HG03103 (cell line): Measurements from ENCODE around the gene DNM1.

Experiments used
- ATAC-seq: cut with Tn5 transposase; IDR thresholded peaks from one replicate; pipeline ENCODE4 v1.9.1; 2021; ENCODE audit warnings: low read depth; ENCODE audit not compliant: unreplicated experiment

Gene DNM1

DNA sequence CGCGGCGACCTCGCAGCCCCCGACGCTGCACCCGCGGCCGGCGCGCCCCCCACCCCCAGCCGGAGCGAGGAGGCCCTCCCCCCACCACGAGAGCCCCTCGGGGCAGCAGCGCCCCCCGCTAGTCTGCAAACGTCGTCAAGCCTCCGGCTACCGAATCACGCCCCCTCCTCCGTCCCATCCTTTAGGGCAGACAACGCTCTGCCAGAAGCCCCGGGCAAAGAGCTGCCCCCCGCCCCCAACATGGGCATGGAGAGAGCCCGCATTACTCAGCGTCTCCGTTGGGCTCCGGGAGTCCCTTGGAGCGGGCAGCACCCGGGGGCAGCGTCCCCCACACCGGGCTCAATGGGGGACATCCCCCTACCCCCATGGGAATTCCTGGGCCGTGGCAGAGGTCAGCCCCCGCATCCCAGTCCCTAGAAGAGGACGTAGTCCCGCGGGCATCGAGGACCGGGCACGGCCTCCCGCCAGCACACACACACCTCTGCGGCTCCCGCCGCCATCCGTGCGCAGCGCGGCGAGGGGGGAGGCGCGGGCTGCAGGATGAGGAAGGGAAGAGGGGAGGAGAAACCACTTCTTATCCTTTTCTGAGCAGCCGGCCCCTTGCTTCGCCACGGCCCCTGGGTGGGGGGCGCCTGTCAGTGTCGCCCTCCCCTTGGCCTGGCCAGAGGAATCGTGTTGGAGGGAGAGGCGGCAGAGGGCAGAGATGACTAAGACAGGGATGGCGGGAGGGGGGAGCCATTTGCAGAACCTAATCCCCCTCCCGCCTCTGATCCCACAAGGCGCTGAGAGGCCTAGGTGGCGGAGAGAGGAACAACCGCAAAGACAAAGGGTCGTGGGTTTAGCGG is 750 bp downstream of the DNM1 start:
- ATAC-seq, result no peak

DNA sequence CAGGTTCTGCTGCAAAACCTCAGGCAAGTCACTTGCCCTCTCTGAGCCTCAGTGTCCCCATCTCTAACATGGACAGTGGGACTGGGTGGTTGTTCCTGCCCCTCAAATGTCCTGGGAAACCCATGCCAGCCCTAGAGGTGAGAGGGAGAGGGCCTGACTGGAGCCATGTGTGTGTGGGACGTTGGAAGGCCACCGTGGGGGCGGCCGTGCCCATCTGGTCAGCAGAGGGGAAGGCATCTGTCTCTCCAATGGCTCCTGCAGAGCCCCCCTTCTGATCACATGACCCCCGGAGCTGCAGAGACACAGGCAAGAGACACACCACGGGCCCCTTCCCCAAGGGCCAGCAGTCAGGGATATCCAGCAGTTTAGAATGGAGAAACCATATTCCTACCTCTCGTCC is 1.7 kb downstream of the DNM1 start:
- no peak for ATAC-seq

DNA sequence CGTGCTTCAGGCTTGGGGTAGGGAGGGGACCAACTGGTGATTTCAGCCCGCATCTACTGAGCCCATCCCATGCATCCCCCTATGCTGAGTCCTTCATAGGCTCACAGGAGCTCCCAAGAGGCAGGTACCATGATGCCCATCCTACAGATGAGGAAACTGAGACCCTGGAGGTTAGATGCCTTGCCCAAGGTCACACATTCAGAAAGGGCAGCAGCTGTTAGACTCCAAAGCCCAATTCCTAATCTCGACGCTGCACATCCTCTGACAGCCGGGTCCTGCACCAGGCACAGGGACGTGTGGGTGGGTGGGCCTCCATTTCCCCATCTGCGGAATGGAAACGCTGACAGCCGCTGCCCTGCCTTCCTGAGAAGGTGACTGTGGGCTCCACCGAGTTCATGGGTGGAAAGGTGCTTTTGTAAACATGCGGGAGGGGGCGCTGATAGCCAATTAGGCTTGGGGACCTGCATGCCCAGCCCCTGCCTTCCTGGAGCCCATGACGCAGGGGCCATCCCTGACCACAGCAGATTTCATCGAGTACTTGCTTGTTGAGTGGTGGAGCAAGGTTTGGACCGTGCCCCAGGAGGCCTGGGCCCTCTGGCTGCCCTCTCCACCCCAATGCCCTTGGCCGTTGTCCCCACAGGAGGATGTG is 2.2 kb downstream of the DNM1 start:
- no peak for ATAC-seq

DNA sequence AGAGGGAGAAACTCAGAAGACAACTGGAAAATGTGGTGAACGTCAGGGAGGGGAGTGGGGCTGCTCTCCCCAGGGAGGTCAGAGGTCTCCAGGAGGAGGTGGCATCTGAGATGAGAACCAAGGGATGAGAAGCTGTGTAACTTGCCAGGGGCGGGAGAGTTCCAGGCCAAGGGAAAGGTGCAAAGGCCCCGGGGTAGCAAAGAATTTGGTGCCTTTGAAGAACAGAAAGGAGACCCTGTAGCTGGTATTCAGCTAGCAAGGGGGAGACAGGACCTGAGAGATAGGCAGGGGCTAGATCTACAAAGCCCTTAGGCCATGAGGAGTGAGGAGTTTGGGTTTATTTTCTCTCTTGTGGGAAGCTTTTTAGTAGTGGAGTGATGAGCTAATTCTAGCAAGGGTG is 3.3 kb downstream of the DNM1 start:
- ATAC-seq, result no peak

DNA sequence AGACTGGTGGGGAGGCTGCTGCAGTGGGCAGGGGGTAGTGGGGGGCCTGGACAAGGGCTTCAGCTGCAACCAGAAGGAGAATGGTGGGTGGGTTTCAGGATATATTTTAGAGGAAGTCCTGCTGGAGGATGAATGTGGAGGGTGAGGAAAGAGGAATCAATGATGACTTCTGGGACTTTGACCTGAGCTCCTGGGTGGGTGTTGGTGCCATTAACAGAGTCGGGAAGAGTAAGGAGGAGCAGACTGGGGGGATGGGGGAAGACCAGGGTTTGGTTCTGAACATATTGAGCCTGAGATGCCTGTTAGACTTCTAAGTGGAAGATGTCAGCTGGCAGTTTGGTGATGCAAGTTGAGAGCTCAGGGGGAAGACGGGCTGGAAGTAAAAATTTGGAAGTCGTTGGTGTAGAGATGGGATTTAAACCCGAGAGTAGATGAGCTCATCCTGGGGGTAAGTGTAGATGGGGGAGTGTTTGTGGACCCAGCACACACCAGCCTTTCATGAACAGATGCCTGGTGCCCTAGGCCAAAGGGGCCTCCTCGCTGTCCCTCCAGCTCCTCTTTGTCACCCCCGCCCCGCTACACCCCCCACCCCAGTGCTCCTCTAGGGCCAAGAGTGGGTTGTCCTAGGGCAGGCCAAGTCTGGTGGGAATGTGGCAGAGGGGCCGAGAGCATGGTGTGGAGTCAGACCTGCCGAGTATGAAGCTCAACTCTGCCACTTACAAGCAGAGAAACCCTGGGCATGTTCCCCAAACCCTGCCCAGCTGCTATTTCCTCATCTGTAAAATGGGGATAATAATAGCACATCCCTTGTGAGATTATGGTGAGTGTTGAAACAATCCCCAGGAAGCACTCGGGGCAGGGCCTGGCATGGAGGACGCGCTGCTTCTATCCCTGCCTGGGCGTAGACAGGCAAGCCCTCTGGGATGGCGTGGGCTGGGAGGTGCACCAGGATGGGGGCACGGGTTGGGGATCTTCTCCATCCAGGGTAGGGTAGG is 4.0 kb downstream of the DNM1 start:
- no peak for ATAC-seq

DNA sequence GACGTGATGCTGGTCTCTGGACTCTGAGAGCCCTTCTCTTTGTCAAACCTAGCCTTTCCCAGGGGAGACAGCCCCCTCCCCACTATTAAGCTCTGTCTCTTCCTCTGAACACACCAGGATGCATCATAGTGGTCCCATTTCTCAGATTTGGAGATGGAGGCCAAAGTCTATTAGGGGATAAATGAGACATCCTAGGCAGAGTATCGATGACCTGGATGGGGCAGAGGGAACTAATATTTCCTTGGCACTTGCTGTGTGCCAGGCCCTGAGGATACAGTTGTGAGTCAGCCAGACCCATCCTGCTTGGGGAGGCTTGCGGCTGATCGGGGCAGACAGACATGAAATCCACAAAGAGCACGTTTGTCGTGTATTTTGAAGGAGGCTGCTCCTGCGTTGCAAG is 5.2 kb downstream of the DNM1 start:
- ATAC-seq, result no peak

DNA sequence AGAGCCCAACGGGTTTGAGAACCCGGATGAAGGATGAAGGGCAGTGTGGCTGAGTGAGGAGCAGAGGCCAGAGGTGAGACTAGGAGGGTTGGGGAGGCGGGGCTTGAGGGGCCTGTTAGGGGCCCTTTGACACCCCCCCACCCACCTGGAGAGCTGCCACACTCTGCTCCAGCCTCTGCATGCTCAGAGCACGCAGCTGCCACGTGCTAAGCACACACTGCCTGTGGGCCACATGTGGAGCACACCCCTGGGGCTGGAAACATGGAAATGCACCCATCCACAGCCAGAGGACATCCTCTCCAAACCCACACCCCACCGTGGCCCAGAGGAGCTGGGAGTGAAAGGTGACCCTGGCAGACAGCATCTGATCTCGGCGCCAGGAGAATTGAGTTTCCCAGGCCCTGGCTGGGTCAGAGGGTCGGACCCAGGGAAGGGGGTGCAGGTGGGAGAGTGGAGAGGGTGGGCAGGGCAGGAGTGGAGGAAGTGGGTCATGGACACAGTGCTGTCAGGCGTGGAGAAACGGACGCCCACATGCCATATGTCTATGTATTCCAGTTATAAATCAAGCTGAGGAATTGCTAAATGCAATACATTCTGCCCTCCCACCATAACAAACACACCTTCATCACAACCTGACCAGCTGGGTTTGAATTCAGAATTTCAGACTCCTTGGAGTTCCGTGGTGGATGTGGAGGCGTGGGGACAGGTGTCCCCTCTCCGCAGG is 5.9 kb downstream of the DNM1 start:
- ATAC-seq, result no peak

DNA sequence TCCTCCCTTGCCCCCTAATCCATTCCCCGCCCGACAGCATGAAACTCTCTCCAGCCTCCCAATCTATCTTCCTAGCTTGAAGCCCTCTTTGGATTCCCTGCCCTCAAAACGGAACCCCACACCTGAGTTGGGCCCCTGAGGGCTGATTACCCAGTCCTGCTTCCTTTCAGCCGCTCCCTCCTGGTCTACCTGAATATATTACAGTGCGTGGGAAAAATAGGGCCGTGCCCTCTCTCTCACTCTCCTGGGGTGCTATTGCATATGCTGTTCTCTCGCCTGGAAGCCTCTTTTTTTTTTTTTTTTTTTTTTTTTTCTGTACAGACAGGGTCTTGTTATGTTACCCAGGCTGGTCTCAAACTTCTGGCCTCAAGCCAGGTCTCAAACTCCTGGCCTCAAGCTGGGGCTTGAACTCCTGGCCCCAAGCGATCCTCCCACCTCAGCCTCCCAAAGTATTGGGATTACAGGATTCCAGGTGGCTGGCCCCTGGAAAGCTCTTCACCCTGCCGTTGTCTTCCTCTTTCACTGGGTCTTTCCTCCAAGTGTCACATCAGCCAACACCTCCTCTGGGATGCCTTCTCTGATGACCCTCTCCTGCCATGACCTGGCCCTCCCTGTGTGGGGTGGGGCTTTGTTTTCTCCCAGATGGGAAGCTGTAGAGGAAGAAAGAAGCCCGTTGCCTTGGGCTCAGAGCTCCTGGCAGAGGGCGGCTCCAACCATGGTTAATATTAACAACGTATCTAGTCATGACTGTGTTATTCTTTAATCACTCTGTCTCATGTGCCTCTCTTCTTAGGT is 8.2 kb downstream of the DNM1 start:
- no peak for ATAC-seq

DNA sequence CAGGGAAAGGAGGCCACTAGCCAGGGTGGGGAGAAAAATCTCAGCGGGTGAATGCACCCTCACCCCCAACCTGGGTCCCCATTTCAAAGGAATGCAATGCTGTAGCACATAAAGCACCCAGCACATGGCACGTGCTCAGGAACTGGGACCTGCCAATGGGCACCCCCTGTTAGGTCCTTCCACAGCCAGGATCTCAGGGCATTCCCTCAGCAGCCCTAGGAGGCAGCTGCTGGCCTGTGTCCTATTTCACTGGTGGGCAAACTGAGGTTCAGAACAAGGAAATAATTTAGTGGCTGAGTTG is 8.8 kb downstream of the DNM1 start:
- ATAC-seq, result no peak

DNA sequence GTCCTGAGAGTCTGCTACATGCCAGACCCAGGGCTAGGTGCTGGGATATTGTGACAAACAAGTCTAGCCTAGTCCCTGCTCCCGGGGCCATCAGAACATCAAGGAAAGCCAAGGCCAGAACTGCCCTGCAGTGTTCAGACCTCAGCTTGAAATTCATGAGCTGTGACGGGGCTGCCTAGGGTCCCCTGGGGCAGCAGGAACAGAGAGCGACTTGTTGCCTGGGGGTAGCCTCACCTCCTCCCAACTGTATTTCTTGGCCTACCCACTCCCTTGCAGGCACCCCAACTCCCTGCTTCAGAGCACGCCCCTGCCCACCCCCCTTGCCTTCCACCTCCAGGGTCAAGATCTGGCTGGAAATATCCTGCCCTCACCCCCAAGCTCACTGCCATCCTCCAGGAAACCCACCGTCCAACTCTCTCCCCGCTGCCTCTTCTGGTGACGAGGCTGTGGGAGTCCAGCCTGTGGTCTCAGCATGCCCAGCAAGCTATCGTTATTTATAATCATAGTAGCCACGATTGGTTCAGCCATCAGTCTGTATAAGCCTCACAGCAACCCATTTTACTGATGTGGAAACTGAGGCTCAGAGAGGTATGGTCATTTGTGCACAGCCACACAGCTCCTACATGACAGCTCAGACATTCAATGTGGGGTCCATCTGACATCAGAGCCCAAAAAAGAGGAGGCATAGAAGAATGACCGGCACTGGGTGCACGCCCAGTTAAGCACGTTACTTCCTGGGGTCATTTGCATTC is 10.7 kb downstream of the DNM1 start:
- no peak for ATAC-seq

DNA sequence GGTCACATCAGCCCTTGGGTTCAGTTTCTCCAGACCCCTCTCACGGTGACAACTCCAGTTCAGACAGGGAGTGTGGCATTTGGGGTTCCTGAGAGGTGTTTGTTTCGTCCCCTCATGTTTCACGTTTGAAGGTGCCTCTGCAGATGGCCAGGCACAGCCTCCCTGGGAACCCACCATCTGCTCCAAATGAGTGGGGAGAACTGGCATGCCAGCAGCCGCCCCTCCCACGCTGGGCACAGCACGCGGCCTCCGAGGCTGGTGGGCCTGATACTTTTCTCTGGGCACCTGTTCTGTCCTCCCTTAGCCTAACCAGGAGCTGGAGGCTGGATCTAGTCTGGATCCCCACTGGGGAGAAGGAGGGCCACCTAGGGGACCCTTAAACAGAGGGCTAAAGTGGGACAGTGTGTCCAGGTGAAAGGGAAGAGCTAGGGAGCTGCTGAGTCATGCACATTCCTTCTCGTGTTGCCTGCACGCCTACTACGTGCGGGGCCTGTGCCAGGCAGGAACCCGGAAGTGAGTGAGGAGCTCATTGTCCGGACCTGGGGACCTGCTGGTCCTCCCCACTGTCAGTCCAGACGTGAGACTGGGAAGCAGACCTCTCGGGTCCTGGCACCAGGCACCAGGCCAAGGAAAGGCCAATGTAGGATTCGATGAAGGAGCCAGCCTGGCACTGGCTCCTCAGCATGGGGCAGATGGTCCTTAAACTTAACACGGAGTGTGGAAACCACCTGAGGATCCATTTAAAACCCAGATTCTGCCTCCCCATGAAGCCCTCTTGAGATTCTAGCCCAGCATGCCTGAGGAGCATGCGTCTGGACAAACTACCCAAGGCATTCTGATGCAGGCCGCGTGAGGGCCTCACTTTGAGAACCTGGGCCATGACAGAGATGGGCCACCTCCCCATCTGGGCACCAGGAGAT is 11.7 kb downstream of the DNM1 start:
- ATAC-seq, result no peak

DNA sequence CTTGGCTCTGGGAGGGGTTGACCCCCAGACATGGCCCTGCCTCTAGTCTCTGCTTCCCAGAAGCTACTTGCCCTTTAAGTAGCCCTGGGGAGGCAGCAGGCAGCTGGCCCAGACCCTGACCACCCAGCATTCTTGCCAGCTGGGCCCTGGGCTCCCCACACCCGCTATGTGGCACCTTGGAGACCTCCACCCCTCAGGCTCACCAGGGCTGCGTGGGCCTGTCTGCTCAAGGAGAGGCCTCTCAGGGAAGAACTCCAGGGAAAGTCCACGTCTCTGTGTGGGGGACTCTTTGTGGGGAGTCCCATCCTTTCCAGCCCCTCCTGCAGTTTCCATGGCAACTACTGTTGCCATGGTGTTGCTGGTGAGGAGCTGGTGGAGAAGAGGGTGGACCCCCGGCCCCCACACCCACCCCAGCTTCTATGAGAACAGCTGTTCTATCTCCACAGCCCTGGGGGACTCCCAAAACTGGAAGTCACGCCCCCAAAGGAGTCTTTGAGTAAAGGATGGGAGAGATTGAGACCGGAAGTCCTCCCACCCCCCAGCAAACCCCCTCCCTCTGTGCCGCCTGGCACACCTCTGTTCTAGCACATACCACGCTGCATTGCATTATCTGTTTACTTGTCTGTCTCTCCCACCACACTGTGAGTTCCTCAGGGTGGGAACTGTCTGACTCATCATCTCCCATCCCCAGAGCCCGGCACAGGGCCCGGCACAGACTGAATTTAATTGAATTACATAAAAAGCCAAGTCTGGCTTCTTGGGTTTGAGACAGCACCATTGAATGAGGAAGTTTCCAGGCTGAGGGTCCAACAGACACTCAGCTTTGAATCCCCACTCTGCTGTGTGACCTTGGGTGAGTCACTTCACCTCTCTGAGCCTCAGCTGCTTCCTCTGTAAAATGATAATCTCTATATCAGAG is 12.6 kb downstream of the DNM1 start:
- ATAC-seq, result no peak

DNA sequence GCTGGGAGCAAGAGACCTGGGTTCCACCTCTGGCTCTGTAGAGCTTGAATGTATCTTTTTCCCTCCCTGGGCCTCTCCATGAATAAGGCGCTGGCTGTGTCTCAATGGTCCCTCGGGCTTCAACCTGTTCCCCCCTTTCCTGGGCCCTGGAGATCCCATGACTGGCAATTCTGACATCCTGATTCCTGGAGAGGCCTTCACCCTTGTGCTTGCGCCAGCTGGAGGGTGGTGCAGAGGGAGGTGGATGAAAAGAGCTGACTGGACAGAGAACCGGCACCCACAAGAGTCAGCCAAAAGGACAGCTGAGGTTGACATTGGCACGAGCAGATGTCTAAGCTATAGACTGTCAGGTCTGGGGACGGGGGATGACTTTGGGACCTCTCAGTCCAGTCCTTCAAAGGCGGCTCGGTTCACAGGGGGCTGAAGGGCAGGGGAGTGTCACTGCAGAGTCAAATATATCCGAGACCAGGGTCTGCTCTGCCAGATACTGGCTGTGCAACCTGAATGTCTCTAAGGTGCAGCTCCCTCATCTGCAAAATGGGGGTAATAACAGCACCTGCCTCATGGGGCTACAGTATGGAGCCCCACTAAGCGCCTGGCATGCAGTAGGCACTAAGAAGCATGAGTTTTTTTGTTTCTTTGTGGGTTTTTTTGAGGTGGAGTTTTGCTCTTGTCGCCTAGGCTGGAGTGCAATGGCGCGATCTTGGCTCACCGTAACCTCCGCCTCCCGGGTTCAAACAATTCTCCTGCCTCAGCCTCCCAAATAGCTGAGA is 13.8 kb downstream of the DNM1 start:
- no peak for ATAC-seq

DNA sequence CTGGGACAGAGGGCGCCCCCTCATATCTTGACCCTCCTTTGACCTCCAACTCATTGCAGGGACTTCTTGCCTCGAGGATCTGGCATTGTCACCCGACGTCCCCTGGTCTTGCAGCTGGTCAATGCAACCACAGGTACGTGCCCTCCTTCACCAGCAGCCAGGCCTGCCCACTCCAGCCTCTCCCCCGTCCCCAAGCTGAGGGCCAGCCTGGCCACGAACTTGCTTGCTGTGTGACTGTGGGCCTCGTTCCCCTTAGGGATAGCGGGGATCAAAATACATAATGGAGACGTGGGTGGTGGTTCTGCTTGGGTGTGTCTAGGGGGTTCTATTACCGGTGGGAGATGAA is 15.0 kb downstream of the DNM1 start:
- no peak for ATAC-seq

DNA sequence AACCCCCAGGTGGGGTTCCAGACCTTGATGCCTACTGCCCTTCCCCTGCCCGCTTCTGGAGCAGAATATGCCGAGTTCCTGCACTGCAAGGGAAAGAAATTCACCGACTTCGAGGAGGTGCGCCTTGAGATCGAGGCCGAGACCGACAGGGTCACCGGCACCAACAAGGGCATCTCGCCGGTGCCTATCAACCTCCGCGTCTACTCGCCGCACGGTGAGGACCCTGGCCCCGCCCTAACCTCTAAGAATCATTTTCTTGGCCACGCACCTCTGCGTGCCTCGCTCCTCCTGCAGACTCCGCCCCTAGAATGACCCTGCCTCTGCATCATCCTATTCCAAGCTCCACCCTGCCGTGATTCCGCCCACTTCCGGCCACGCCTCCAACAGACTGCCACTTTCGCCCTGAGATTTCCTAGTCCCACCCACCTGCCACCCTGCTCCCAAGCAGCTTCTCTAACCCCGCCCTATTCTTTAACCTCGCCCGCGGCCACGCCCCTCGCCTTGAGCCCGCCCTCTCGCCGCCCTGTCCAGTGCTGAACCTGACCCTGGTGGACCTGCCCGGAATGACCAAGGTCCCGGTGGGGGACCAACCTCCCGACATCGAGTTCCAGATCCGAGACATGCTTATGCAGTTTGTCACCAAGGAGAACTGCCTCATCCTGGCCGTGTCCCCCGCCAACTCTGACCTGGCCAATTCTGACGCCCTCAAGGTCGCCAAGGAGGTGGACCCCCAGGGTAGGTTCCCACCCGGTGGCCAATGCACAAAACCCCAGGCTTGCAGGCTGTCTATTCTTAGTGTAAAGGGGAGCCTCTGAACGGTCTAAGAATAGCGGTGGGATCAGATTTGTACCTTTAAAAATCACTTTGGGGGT is 15.6 kb downstream of the DNM1 start:
- peak; percentile 84 for ATAC-seq
